Measurements from ENCODE around the gene ARF3. TPM values are rescaled to one million over a fixed set of nuclear protein-coding genes. Genes with fewer than 3 reads are reported as not detected.
A peak's percentile ranks its signal among the peaks of the same experiment; 100 is the strongest.
"Not testable (repeated sequence)": the region's sequence is repeated elsewhere in the genome, so short reads cannot be mapped to it uniquely, and the experiment has no call there.

Gene ARF3
- total and polyA plus RNA-seq, 2 donors: 25.1 to 78.6 TPM

- no peak for DNase-seq (ENCODE audit: extremely low spot score)
These were observed 47.1 kb downstream of the ARF3 start for GRCh38 chr12:48910196-48910595.

GRCh38 chr12:48909698-48910097, 47.6 kb downstream of the ARF3 start:
- not testable (repeated sequence) for DNase-seq (ENCODE audit: extremely low spot score); H3K27ac ChIP-seq (ENCODE audit: low read depth); H3K4me1 ChIP-seq (ENCODE audit: insufficient read depth); H3K36me3 ChIP-seq (ENCODE audit: insufficient read depth); H3K4me3 ChIP-seq (ENCODE audit: low read depth, low read length)
- 86% methylated on average over 11 of the region's 11 CpGs for WGBS

More at GRCh38 chr12:48910196-48910595, 47.1 kb downstream of the ARF3 start:
- H3K4me3 ChIP-seq (ENCODE audit: low read depth, low read length): no peak overlapping the region
- H3K27ac ChIP-seq (ENCODE audit: low read depth): no peak overlapping the region
- H3K36me3 ChIP-seq (ENCODE audit: insufficient read depth): no peaks in the 10 kb centered on the region
- no peaks in the 10 kb centered on the region for H3K4me1 ChIP-seq (ENCODE audit: insufficient read depth)

GRCh38 chr12:48907245-48907644, 50.0 kb downstream of the ARF3 start:
- no peak overlapping the region for H3K27ac ChIP-seq (ENCODE audit: low read depth)
- no peak for DNase-seq (ENCODE audit: extremely low spot score)
- H3K4me3 ChIP-seq (ENCODE audit: low read depth, low read length): no peak overlapping the region
- H3K36me3 ChIP-seq (ENCODE audit: insufficient read depth): no peaks in the 10 kb centered on the region
- H3K4me1 ChIP-seq (ENCODE audit: insufficient read depth): no peaks in the 10 kb centered on the region
- 68% methylated on average over 3 of the region's 3 CpGs for WGBS

- WGBS: under 1% methylated on average over 19 of the region's 19 CpGs
- H3K36me3 ChIP-seq (ENCODE audit: insufficient read depth): no peaks in the 10 kb centered on the region
- no peaks in the 10 kb centered on the region for H3K4me1 ChIP-seq (ENCODE audit: insufficient read depth)
- peak; percentile 78 for DNase-seq (ENCODE audit: extremely low spot score)
- H3K27ac ChIP-seq (ENCODE audit: low read depth): no peak overlapping the region
- peak overlapping the region; percentile 20 for H3K4me3 ChIP-seq (ENCODE audit: low read depth, low read length)
These were observed 53.3 kb downstream of the ARF3 start for GRCh38 chr12:48903982-48904411.

DNA sequence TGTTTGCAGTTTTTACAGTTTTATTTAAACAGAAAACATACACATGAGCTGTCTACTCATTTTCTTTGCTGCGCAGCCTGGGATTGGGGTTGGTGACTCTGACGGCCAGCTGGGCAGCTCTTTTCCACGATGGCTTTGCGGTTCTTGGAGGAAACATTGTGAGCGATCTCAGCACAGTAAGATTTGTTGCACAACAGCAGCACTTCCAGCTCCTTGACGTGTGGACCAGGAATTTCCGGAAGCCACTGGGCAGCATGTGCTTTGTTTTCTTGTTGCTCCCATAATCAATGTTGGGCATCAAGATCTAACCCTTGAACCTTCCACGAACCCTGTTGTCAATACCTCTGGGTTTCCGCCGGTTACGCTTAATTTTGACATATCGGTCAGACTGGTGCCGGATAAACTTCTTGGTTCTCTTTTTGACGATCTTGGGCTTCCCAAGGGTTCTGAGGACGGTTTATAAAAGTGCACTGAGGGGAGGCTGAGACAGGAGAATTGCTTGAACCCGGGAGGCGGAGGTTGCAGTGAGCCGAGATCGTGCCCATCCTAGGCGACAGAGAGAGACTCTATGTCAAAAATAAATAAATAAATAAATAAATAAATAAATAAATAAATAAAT, 53.8 kb downstream of the ARF3 start:
- no peak for DNase-seq (ENCODE audit: extremely low spot score)
- no peak overlapping the region for H3K4me3 ChIP-seq (ENCODE audit: low read depth, low read length)
- H3K4me1 ChIP-seq (ENCODE audit: insufficient read depth): no peaks in the 10 kb centered on the region
- no peak overlapping the region for H3K27ac ChIP-seq (ENCODE audit: low read depth)
- H3K36me3 ChIP-seq (ENCODE audit: insufficient read depth): no peaks in the 10 kb centered on the region
- WGBS: 58% methylated on average over 20 of the region's 20 CpGs

- H3K4me3 ChIP-seq (ENCODE audit: low read depth, low read length): no peak overlapping the region
- no peaks in the 10 kb centered on the region for H3K4me1 ChIP-seq (ENCODE audit: insufficient read depth)
- 89% methylated on average over 2 of the region's 2 CpGs for WGBS
- DNase-seq (ENCODE audit: extremely low spot score): no peak
- H3K36me3 ChIP-seq (ENCODE audit: insufficient read depth): no peaks in the 10 kb centered on the region
- H3K27ac ChIP-seq (ENCODE audit: low read depth): no peak overlapping the region
These were observed 56.0 kb downstream of the ARF3 start for GRCh38 chr12:48901278-48901677.

GRCh38 chr12:48899651-48900050, 57.6 kb downstream of the ARF3 start:
- 77% methylated on average over 2 of the region's 2 CpGs for WGBS
- DNase-seq (ENCODE audit: extremely low spot score): no peak
- H3K36me3 ChIP-seq (ENCODE audit: insufficient read depth): no peaks in the 10 kb centered on the region
- no peaks in the 10 kb centered on the region for H3K4me1 ChIP-seq (ENCODE audit: insufficient read depth)
- no peak overlapping the region for H3K27ac ChIP-seq (ENCODE audit: low read depth)
- H3K4me3 ChIP-seq (ENCODE audit: low read depth, low read length): no peak overlapping the region

DNA sequence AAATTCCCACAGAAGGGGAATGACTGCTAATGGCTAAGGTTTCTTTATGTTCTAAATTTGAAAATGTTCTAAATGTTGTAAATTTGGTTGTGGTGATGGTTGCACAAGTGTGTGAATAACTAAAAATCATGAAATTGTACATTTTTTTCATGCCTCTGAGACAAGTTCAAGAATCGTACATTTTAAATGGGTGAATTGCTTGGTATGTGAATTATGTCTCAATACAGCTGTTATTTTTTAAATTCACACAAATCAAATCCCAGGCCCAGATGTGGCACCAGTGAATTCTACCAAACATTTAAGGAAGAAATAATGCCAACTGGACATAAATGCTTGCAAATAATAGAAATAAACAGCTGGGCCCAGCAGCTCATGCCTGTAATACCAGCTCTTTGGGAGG, 63.0 kb downstream of the ARF3 start:
- H3K4me1 ChIP-seq (ENCODE audit: insufficient read depth): no peaks in the 10 kb centered on the region
- H3K36me3 ChIP-seq (ENCODE audit: insufficient read depth): no peaks in the 10 kb centered on the region
- 64% methylated on average over 1 of the region's 1 CpG for WGBS
- DNase-seq (ENCODE audit: extremely low spot score): no peak
- no peak overlapping the region for H3K4me3 ChIP-seq (ENCODE audit: low read depth, low read length)
- H3K27ac ChIP-seq (ENCODE audit: low read depth): no peak overlapping the region

DNA sequence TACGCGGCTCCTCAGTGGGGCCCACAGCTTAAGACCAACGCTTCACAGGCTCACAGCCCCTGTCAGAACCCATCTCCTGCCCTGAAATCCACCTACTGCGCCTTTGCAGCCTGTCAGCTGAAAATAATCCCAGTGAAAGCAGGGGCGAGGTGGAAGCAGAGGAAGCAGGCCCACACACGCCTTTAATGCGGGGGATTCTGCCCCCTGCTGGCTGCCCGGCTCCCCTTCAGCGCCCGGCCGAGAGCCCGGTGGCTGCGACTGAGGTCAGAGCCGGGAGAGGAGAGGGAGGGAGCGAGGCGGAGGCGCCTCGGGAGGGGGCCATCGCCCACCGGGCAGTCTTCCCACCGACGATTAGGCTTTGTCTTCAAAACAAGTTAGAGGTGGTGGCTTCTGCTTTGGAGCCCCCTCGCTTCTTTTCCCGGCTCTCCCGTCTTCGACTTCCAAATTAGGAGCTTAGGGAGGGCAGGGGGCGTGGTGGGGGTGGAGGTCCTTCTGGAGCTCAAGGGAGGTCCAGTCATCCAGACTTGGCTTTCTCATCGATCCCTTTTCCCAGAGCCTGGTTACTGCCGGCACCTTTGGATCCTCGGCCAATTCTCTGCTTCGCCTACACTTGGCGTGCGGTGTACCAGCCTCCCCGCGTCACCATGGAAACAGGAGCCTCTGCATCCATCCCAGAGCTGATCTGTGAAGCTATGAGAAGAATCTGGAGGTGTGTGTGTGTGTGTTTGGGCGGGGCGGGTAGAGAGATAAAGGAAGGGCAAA, 66.4 kb downstream of the ARF3 start:
- no peaks in the 10 kb centered on the region for H3K36me3 ChIP-seq (ENCODE audit: insufficient read depth)
- H3K4me3 ChIP-seq (ENCODE audit: low read depth, low read length): no peak overlapping the region
- peak; percentile 49 for DNase-seq (ENCODE audit: extremely low spot score)
- WGBS: 4% methylated on average over 37 of the region's 37 CpGs
- no peaks in the 10 kb centered on the region for H3K4me1 ChIP-seq (ENCODE audit: insufficient read depth)
- no peak overlapping the region for H3K27ac ChIP-seq (ENCODE audit: low read depth)

GRCh38 chr12:48889679-48890078, 67.6 kb downstream of the ARF3 start:
- DNase-seq (ENCODE audit: extremely low spot score): no peak
- Histone ChIP-seq H3K4me3 (ENCODE audit: low read depth, low read length) (no peak overlapping the region), H3K36me3 (ENCODE audit: insufficient read depth) (no peaks in the 10 kb centered on the region), H3K4me1 (ENCODE audit: insufficient read depth) (no peaks in the 10 kb centered on the region), H3K27ac (ENCODE audit: low read depth) (no peak overlapping the region)
- 85% methylated on average over 3 of the region's 3 CpGs for WGBS

Small RNA genes within 50 kb of the gene (small RNA-seq; reads per million reads assigned to genes)
- gene AC073610.1: not detected
- gene RNU6-600P: not detected
- gene RNU6-940P: not detected

Other genes starting within 250 kb of the ARF3 start
- gene CCNT1, start 240.8 kb downstream of the ARF3 start, total RNA-seq: 45.6 TPM
- gene CCNT1, start 240.8 kb downstream of the ARF3 start, polyA plus RNA-seq: 9.0 TPM
- gene ADCY6, start 168.4 kb downstream of the ARF3 start, total RNA-seq: 30.2 TPM
- 23.9 TPM for gene ADCY6, start 168.4 kb downstream of the ARF3 start, polyA plus RNA-seq
- gene CACNB3, start 139.0 kb downstream of the ARF3 start, total RNA-seq: 15.1 TPM
- 22.2 TPM for gene CACNB3, start 139.0 kb downstream of the ARF3 start, polyA plus RNA-seq
- 52.2 TPM for gene DDX23, start 105.3 kb downstream of the ARF3 start, total RNA-seq
- gene DDX23, start 105.3 kb downstream of the ARF3 start, polyA plus RNA-seq: 62.8 TPM
- 0.53 TPM for gene RND1, start 91.6 kb downstream of the ARF3 start, total RNA-seq
- 1.8 TPM for gene RND1, start 91.6 kb downstream of the ARF3 start, polyA plus RNA-seq
- gene FKBP11, start 32.0 kb downstream of the ARF3 start, total RNA-seq: 17.7 TPM
- 19.4 TPM for gene FKBP11, start 32.0 kb downstream of the ARF3 start, polyA plus RNA-seq
- 0.79 TPM for gene WNT10B, start 14.2 kb upstream of the ARF3 start, total RNA-seq
- gene WNT10B, start 14.2 kb upstream of the ARF3 start, polyA plus RNA-seq: 1.2 TPM
- gene WNT1, start 20.8 kb upstream of the ARF3 start, total RNA-seq: not detected
- not detected for gene WNT1, start 20.8 kb upstream of the ARF3 start, polyA plus RNA-seq
- gene DDN, start 41.9 kb upstream of the ARF3 start, total RNA-seq: 0.74 TPM
- gene DDN, start 41.9 kb upstream of the ARF3 start, polyA plus RNA-seq: not detected
- gene PRKAG1, start 61.3 kb upstream of the ARF3 start, total RNA-seq: 41.8 TPM
- 63.3 TPM for gene PRKAG1, start 61.3 kb upstream of the ARF3 start, polyA plus RNA-seq
- 30.5 TPM for gene KMT2D, start 103.3 kb upstream of the ARF3 start, total RNA-seq
- 22.0 TPM for gene KMT2D, start 103.3 kb upstream of the ARF3 start, polyA plus RNA-seq
- not detected for gene RHEBL1, start 112.5 kb upstream of the ARF3 start, total RNA-seq
- 0.68 TPM for gene RHEBL1, start 112.5 kb upstream of the ARF3 start, polyA plus RNA-seq
- 2.3 TPM for gene DHH, start 137.3 kb upstream of the ARF3 start, total RNA-seq
- gene DHH, start 137.3 kb upstream of the ARF3 start, polyA plus RNA-seq: 2.7 TPM
- 52.4 TPM for gene LMBR1L, start 153.4 kb upstream of the ARF3 start, total RNA-seq
- 53.9 TPM for gene LMBR1L, start 153.4 kb upstream of the ARF3 start, polyA plus RNA-seq
- gene TUBA1B, start 173.9 kb upstream of the ARF3 start, total RNA-seq: 941 TPM
- gene TUBA1B, start 173.9 kb upstream of the ARF3 start, polyA plus RNA-seq: 999 TPM
- 645 TPM for gene TUBA1A, start 231.6 kb upstream of the ARF3 start, total RNA-seq
- 683 TPM for gene TUBA1A, start 231.6 kb upstream of the ARF3 start, polyA plus RNA-seq

Data from urinary bladder (tissue), 4 donors.